GM23338 (cell line): Measurements from ENCODE around the gene PTPRN2. TPM values are rescaled to one million over a fixed set of nuclear protein-coding genes. Genes with fewer than 3 reads are reported as not detected.

Experiments
- ATAC-seq: fragments of 200-7000 bp; cut with Tn5 transposase; 3 replicates; pipeline ENCODE4 v1.9.1; 2020
- DNase-seq: peaks from one replicate; pipeline ENCODE4 v3.0.0-alpha.2; 2015; ENCODE audit warnings: low spot score
- H2AFZ ChIP-seq: fragments of 200-600 bp; sonication (generic); 2 replicates; pipeline ENCODE4 v1.8.0; 2016; ENCODE audit warnings: antibody characterized with exemption, mild to moderate bottlenecking, moderate library complexity
- H3F3A ChIP-seq: fragments of 200-600 bp; sonication (generic); replicated peaks from 2 replicates; pipeline ENCODE4 v1.8.0; 2017; ENCODE audit warnings: antibody characterized with exemption, mixed run types, low read depth
- H3K27ac ChIP-seq: fragments of 200-600 bp; sonication (generic); 2 replicates; pipeline ENCODE4 v1.6.1; 2016; ENCODE audit warnings: low read depth
- H3K27me3 ChIP-seq: fragments of 200-600 bp; sonication (generic); 2 replicates; pipeline ENCODE4 v1.8.0; 2016; ENCODE audit warnings: mild to moderate bottlenecking, mixed run types, moderate library complexity; ENCODE audit not compliant: insufficient read depth
- H3K36me3 ChIP-seq: fragments of 200-600 bp; sonication (generic); 2 replicates; pipeline ENCODE4 v1.8.0; 2016; ENCODE audit warnings: mild to moderate bottlenecking; ENCODE audit not compliant: insufficient read depth
- H3K4me1 ChIP-seq: fragments of 200-600 bp; sonication (generic); 2 replicates; pipeline ENCODE4 v1.8.0; 2016; ENCODE audit warnings: mild to moderate bottlenecking, moderate library complexity; ENCODE audit not compliant: insufficient read depth
- H3K4me2 ChIP-seq: fragments of 200-600 bp; sonication (generic); 2 replicates; pipeline ENCODE4 v1.7.1; 2017; ENCODE audit warnings: mixed run types
- H3K4me3 ChIP-seq: fragments of 200-600 bp; sonication (generic); 2 replicates; pipeline ENCODE4 v1.6.1; 2016; ENCODE audit warnings: mixed run types
- H3K79me2 ChIP-seq: fragments of 200-600 bp; sonication (generic); replicated peaks from 2 replicates; pipeline ENCODE4 v1.8.0; 2017; ENCODE audit warnings: mild to moderate bottlenecking; ENCODE audit not compliant: insufficient read depth
- H3K9me2 ChIP-seq: fragments of 200-600 bp; sonication (generic); 2 replicates; pipeline ENCODE4 v1.8.0; 2017; ENCODE audit not compliant: insufficient read depth
- H4K20me1 ChIP-seq: fragments of 200-600 bp; sonication (generic); replicated peaks from 2 replicates; pipeline ENCODE4 v1.8.0; 2017; ENCODE audit warnings: mild to moderate bottlenecking; ENCODE audit not compliant: insufficient read depth
- H3K27ac Mint-ChIP-seq: 2 replicates; pipeline ENCODE4 v1.8.0; 2020; ENCODE audit warnings: inconsistent platforms, mild to moderate bottlenecking, moderate library complexity, mixed read lengths
- H3K27me3 Mint-ChIP-seq: 3 replicates; pipeline ENCODE4 v1.8.0; 2022; ENCODE audit warnings: low read depth, mild to moderate bottlenecking, moderate library complexity, mixed read lengths, inconsistent platforms; ENCODE audit not compliant: insufficient read depth, poor library complexity
- H3K36me3 Mint-ChIP-seq: 3 replicates; pipeline ENCODE4 v1.8.0; 2021; ENCODE audit warnings: low read depth, mild to moderate bottlenecking, inconsistent platforms, moderate library complexity, mixed read lengths
- H3K4me1 Mint-ChIP-seq: 3 replicates; pipeline ENCODE4 v1.8.0; 2020; ENCODE audit warnings: mild to moderate bottlenecking, inconsistent platforms, mixed read lengths
- H3K4me3 Mint-ChIP-seq: 3 replicates; pipeline ENCODE4 v1.8.0; 2021; ENCODE audit warnings: moderate library complexity, mild to moderate bottlenecking, inconsistent platforms, mixed read lengths
- H3K9me3 Mint-ChIP-seq: 3 replicates; pipeline ENCODE4 v1.8.0; 2020; ENCODE audit warnings: moderate library complexity, mild to moderate bottlenecking, inconsistent platforms, mixed read lengths
- CREB1 ChIP-seq: fragments of 250-450 bp; sonication (Bioruptor Pico); IDR thresholded peaks from 2 replicates; pipeline ENCODE4 v1.5.0; 2020; ENCODE audit warnings: low read depth, mild to moderate bottlenecking, moderate library complexity
- EZH2 ChIP-seq: fragments of 200-600 bp; sonication (generic); IDR thresholded peaks from one replicate; pipeline ENCODE4 v1.8.0; 2017; ENCODE audit warnings: antibody characterized with exemption, mild to moderate bottlenecking, low read depth; ENCODE audit not compliant: unreplicated experiment
- EZH2phosphoT487 ChIP-seq: fragments of 200-600 bp; sonication (generic); IDR thresholded peaks from one replicate; pipeline ENCODE4 v1.8.1; 2018; ENCODE audit warnings: antibody characterized with exemption; ENCODE audit not compliant: unreplicated experiment
- JUNB ChIP-seq: IDR thresholded peaks from one replicate; pipeline ENCODE4 v1.6.1; 2016; ENCODE audit warnings: antibody characterized with exemption; ENCODE audit not compliant: unreplicated experiment
- NANOG ChIP-seq: IDR thresholded peaks from 2 replicates; pipeline ENCODE4 v1.6.1; 2016; ENCODE audit warnings: antibody characterized with exemption, borderline replicate concordance
- POLR2AphosphoS5 ChIP-seq: IDR thresholded peaks from 2 replicates; pipeline ENCODE4 v1.6.1; 2016; ENCODE audit warnings: antibody characterized with exemption, low read depth
- STAT1 ChIP-seq: IDR thresholded peaks from one replicate; pipeline ENCODE4 v1.6.1; 2016; ENCODE audit warnings: antibody characterized with exemption; ENCODE audit not compliant: unreplicated experiment
- ZNF114 ChIP-seq: fragments of 250-450 bp; sonication (Bioruptor Pico); IDR thresholded peaks from 2 replicates; pipeline ENCODE4 v1.5.0; 2020; ENCODE audit warnings: mild to moderate bottlenecking, moderate library complexity
- ZNF331 ChIP-seq: fragments of 250-450 bp; sonication (Bioruptor Pico); IDR thresholded peaks from 2 replicates; pipeline ENCODE4 v1.5.0; 2020; ENCODE audit warnings: low read depth, mild to moderate bottlenecking, moderate library complexity
- polyA plus RNA-seq: library from polyadenylated mRNA; unstranded; fragments of >200 nt; fragmentation: Nextera tagmentation; extraction: Ambion mirVana; gene quantifications from 2 replicates; pipeline ENCODE4 v1.2.1, GENCODE V29; 2016
- total RNA-seq: library from RNA; depleted of rRNA; stranded (reverse); fragments of >200 nt; shearing (Covaris generic); gene quantifications from 2 replicates; pipeline ENCODE4 v1.2.3, GENCODE V29; 2014
- TF ChIP-seq, protein P1 (sequence below): fragments of 250-450 bp; sonication (Bioruptor Pico); IDR thresholded peaks from 2 replicates; pipeline ENCODE4 v1.5.0; 2020; ENCODE audit warnings: mild to moderate bottlenecking, moderate library complexity
- TF ChIP-seq, protein P2 (sequence below): IDR thresholded peaks from 2 replicates; pipeline ENCODE4 v1.6.1; 2016; ENCODE audit warnings: antibody characterized with exemption
- TF ChIP-seq, protein P3 (sequence below), 2 experiments: fragments of 200-600 bp in 1 of 2; sonication (generic) in 1 of 2; conservative IDR thresholded peaks; 2 replicates each; pipeline versions ENCODE4 v1.5.1 to v1.6.1; 2016 to 2017; ENCODE audit warnings: antibody characterized with exemption in 2 of 2, low read depth in 2 of 2, mild to moderate bottlenecking in 2 of 2, moderate library complexity in 1 of 2
- TF ChIP-seq, protein P4 (sequence below): IDR thresholded peaks from one replicate; pipeline ENCODE4 v1.6.1; 2018; ENCODE audit warnings: antibody characterized with exemption; ENCODE audit not compliant: unreplicated experiment

Gene PTPRN2
- total and polyA plus RNA-seq, 2 experiments from 2014 or later: 0.87 to 4.0 TPM

DNA sequence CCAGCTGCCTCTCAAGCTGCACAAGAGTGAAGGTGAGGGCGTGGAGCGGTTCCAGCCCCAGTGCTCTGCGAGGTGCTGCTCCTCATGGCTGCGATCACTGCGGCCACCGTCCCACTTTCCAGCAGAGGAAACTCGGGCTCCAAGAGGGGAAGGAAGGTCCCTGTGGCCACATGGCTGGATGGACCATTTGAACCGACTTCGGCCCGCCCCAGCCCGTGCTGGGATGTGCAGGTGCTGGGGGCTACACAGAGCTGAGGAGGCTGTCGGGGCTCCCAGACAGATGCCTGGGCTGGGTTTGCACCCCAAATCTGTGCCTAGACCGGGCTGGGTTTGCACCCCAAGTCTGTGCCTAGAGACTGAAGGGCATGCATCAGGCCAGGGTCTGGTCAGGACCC lies 1064.3 kb downstream of the PTPRN2 start:
- Histone ChIP-seq H3K9me2 (no peaks in the 10 kb centered on the region), H3K27me3 (no peaks in the 10 kb centered on the region), H3K27ac (no peak overlapping the region), H3K4me2 (no peak overlapping the region), H3K36me3 (no peaks in the 10 kb centered on the region), H2AFZ (no peak overlapping the region), H4K20me1 (no peaks in the 10 kb centered on the region), H3F3A (no peaks in the 10 kb centered on the region), H3K4me3 (no peak overlapping the region), H3K4me1 (no peaks in the 10 kb centered on the region), H3K79me2 (no peaks in the 10 kb centered on the region)
- Mint-ChIP-seq H3K9me3 (peaks cover 94% of the 10 kb centered on the region), H3K27me3 (peaks cover 6% of the 10 kb centered on the region), H3K36me3 (peaks cover 52% of the 10 kb centered on the region), H3K4me3 (no peak overlapping the region), H3K27ac (no peak overlapping the region), H3K4me1 (no peaks in the 10 kb centered on the region)
- ATAC-seq (no peak), DNase-seq (no peak)
- TF ChIP-seq, protein P1, sequence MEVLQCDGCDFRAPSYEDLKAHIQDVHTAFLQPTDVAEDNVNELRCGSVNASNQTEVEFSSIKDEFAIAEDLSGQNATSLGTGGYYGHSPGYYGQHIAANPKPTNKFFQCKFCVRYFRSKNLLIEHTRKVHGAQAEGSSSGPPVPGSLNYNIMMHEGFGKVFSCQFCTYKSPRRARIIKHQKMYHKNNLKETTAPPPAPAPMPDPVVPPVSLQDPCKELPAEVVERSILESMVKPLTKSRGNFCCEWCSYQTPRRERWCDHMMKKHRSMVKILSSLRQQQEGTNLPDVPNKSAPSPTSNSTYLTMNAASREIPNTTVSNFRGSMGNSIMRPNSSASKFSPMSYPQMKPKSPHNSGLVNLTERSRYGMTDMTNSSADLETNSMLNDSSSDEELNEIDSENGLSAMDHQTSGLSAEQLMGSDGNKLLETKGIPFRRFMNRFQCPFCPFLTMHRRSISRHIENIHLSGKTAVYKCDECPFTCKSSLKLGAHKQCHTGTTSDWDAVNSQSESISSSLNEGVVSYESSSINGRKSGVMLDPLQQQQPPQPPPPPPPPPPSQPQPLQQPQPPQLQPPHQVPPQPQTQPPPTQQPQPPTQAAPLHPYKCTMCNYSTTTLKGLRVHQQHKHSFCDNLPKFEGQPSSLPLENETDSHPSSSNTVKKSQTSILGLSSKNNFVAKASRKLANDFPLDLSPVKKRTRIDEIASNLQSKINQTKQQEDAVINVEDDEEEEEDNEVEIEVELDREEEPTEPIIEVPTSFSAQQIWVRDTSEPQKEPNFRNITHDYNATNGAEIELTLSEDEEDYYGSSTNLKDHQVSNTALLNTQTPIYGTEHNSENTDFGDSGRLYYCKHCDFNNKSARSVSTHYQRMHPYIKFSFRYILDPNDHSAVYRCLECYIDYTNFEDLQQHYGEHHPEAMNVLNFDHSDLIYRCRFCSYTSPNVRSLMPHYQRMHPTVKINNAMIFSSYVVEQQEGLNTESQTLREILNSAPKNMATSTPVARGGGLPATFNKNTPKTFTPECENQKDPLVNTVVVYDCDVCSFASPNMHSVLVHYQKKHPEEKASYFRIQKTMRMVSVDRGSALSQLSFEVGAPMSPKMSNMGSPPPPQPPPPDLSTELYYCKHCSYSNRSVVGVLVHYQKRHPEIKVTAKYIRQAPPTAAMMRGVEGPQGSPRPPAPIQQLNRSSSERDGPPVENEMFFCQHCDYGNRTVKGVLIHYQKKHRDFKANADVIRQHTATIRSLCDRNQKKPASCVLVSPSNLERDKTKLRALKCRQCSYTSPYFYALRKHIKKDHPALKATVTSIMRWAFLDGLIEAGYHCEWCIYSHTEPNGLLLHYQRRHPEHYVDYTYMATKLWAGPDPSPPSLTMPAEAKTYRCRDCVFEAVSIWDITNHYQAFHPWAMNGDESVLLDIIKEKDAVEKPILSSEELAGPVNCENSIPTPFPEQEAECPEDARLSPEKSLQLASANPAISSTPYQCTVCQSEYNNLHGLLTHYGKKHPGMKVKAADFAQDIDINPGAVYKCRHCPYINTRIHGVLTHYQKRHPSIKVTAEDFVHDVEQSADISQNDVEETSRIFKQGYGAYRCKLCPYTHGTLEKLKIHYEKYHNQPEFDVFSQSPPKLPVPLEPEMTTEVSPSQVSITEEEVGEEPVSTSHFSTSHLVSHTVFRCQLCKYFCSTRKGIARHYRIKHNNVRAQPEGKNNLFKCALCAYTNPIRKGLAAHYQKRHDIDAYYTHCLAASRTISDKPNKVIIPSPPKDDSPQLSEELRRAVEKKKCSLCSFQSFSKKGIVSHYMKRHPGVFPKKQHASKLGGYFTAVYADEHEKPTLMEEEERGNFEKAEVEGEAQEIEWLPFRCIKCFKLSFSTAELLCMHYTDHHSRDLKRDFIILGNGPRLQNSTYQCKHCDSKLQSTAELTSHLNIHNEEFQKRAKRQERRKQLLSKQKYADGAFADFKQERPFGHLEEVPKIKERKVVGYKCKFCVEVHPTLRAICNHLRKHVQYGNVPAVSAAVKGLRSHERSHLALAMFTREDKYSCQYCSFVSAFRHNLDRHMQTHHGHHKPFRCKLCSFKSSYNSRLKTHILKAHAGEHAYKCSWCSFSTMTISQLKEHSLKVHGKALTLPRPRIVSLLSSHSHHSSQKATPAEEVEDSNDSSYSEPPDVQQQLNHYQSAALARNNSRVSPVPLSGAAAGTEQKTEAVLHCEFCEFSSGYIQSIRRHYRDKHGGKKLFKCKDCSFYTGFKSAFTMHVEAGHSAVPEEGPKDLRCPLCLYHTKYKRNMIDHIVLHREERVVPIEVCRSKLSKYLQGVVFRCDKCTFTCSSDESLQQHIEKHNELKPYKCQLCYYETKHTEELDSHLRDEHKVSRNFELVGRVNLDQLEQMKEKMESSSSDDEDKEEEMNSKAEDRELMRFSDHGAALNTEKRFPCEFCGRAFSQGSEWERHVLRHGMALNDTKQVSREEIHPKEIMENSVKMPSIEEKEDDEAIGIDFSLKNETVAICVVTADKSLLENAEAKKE (CRISPR knock-in tag): no peak
- TF ChIP-seq, protein P2, sequence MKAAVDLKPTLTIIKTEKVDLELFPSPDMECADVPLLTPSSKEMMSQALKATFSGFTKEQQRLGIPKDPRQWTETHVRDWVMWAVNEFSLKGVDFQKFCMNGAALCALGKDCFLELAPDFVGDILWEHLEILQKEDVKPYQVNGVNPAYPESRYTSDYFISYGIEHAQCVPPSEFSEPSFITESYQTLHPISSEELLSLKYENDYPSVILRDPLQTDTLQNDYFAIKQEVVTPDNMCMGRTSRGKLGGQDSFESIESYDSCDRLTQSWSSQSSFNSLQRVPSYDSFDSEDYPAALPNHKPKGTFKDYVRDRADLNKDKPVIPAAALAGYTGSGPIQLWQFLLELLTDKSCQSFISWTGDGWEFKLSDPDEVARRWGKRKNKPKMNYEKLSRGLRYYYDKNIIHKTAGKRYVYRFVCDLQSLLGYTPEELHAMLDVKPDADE: no peak
- TF ChIP-seq, protein P3, sequence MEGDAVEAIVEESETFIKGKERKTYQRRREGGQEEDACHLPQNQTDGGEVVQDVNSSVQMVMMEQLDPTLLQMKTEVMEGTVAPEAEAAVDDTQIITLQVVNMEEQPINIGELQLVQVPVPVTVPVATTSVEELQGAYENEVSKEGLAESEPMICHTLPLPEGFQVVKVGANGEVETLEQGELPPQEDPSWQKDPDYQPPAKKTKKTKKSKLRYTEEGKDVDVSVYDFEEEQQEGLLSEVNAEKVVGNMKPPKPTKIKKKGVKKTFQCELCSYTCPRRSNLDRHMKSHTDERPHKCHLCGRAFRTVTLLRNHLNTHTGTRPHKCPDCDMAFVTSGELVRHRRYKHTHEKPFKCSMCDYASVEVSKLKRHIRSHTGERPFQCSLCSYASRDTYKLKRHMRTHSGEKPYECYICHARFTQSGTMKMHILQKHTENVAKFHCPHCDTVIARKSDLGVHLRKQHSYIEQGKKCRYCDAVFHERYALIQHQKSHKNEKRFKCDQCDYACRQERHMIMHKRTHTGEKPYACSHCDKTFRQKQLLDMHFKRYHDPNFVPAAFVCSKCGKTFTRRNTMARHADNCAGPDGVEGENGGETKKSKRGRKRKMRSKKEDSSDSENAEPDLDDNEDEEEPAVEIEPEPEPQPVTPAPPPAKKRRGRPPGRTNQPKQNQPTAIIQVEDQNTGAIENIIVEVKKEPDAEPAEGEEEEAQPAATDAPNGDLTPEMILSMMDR (conservative IDR thresholded peaks at IDR 0.05; ENCODE audit: low read depth in 2 of 2): no peak
- TF ChIP-seq JUNB (no peak), EZH2phosphoT487 (no peak), POLR2AphosphoS5 (no peak), ZNF331 (CRISPR knock-in tag) (no peak), NANOG (no peak), ZNF114 (no peak), EZH2 (no peak), CREB1 (no peak), STAT1 (no peak)
- TF ChIP-seq, protein P4, sequence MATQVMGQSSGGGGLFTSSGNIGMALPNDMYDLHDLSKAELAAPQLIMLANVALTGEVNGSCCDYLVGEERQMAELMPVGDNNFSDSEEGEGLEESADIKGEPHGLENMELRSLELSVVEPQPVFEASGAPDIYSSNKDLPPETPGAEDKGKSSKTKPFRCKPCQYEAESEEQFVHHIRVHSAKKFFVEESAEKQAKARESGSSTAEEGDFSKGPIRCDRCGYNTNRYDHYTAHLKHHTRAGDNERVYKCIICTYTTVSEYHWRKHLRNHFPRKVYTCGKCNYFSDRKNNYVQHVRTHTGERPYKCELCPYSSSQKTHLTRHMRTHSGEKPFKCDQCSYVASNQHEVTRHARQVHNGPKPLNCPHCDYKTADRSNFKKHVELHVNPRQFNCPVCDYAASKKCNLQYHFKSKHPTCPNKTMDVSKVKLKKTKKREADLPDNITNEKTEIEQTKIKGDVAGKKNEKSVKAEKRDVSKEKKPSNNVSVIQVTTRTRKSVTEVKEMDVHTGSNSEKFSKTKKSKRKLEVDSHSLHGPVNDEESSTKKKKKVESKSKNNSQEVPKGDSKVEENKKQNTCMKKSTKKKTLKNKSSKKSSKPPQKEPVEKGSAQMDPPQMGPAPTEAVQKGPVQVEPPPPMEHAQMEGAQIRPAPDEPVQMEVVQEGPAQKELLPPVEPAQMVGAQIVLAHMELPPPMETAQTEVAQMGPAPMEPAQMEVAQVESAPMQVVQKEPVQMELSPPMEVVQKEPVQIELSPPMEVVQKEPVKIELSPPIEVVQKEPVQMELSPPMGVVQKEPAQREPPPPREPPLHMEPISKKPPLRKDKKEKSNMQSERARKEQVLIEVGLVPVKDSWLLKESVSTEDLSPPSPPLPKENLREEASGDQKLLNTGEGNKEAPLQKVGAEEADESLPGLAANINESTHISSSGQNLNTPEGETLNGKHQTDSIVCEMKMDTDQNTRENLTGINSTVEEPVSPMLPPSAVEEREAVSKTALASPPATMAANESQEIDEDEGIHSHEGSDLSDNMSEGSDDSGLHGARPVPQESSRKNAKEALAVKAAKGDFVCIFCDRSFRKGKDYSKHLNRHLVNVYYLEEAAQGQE: no peak
